Mesenchymal stem cell (in vitro differentiated cells and primary cell): ENCODE measurements around the gene USP4.

Experiments
- DNase-seq: peaks from one replicate; pipeline ENCODE4 v3.0.0-alpha.2; 2013
- H2AFZ ChIP-seq: one replicate; pipeline ENCODE4 v1.6.1; 2013; ENCODE audit warnings: low read depth, mild to moderate bottlenecking, control low read depth, inconsistent platforms, low read length, moderate library complexity
- H2AK5ac ChIP-seq: 2 replicates; pipeline ENCODE4 v1.6.1; 2013; ENCODE audit warnings: low read length, moderate library complexity, mild to moderate bottlenecking, inconsistent platforms; ENCODE audit not compliant: severe bottlenecking
- H2BK120ac ChIP-seq: one replicate; pipeline ENCODE4 v1.6.1; 2013; ENCODE audit warnings: low read depth, mild to moderate bottlenecking, inconsistent platforms, low read length, moderate library complexity
- H2BK12ac ChIP-seq, 2 experiments: one replicate each; pipeline ENCODE4 v1.6.1; 2013; ENCODE audit warnings: inconsistent platforms in 2 of 2, low read length in 2 of 2, mild to moderate bottlenecking in 2 of 2, moderate library complexity in 2 of 2, control low read depth in 1 of 2
- H2BK15ac ChIP-seq: one replicate; pipeline ENCODE4 v1.6.1; 2013; ENCODE audit warnings: mild to moderate bottlenecking, low read depth, inconsistent platforms; ENCODE audit not compliant: poor library complexity, severe bottlenecking
- H2BK5ac ChIP-seq: 2 replicates; pipeline ENCODE4 v1.6.1; 2013; ENCODE audit warnings: low read depth, mild to moderate bottlenecking, low read length, control low read depth, inconsistent platforms; ENCODE audit not compliant: poor library complexity, severe bottlenecking
- H3K14ac ChIP-seq, 2 experiments: one replicate each; pipeline ENCODE4 v1.6.1; 2013; ENCODE audit warnings: inconsistent platforms in 2 of 2, low read length in 2 of 2, control low read depth in 1 of 2, mild to moderate bottlenecking in 1 of 2, moderate library complexity in 1 of 2
- H3K18ac ChIP-seq, 2 experiments: one replicate each; pipeline ENCODE4 v1.6.1; 2013; ENCODE audit warnings: inconsistent platforms in 2 of 2, low read length in 2 of 2, control low read depth in 1 of 2, low read depth in 1 of 2, mild to moderate bottlenecking in 1 of 2
- H3K23ac ChIP-seq, 2 experiments: one replicate each; pipeline ENCODE4 v1.6.1; 2013; ENCODE audit warnings: inconsistent platforms in 2 of 2, low read length in 2 of 2, mild to moderate bottlenecking in 2 of 2, moderate library complexity in 2 of 2, control low read depth in 1 of 2
- H3K27ac ChIP-seq: 2 replicates; pipeline ENCODE4 v1.5.1; 2013; ENCODE audit warnings: mild to moderate bottlenecking, moderate library complexity, low read length, control low read depth, inconsistent platforms; ENCODE audit not compliant: poor library complexity, severe bottlenecking
- H3K27me3 ChIP-seq, 2 experiments: 2 replicates each; pipeline versions ENCODE4 v1.6.1 to v1.7.0; 2013; ENCODE audit warnings: low read length in 2 of 2, mild to moderate bottlenecking in 2 of 2, moderate library complexity in 2 of 2, control low read depth in 1 of 2, inconsistent platforms in 1 of 2; ENCODE audit not compliant: control insufficient read depth in 1 of 2, insufficient read depth in 1 of 2
- H3K36me3 ChIP-seq, 2 experiments: 2 replicates each; pipeline versions ENCODE4 v1.6.1 to v1.7.0; 2013; ENCODE audit warnings: low read length in 2 of 2, control low read depth in 1 of 2, inconsistent platforms in 1 of 2, low read depth in 1 of 2, mild to moderate bottlenecking in 1 of 2; ENCODE audit not compliant: insufficient read depth in 2 of 2, control insufficient read depth in 1 of 2
- H3K4ac ChIP-seq, 2 experiments: one replicate each; pipeline ENCODE4 v1.6.1; 2013; ENCODE audit warnings: inconsistent platforms in 2 of 2, low read length in 2 of 2, mild to moderate bottlenecking in 2 of 2, moderate library complexity in 2 of 2, control low read depth in 1 of 2, low read depth in 1 of 2
- H3K4me1 ChIP-seq: 2 replicates; pipeline ENCODE4 v1.6.1; 2013; ENCODE audit warnings: low read depth, low read length, control low read depth; ENCODE audit not compliant: control insufficient read depth, insufficient read depth
- H3K4me2 ChIP-seq: 2 replicates; pipeline ENCODE4 v1.6.1; 2013; ENCODE audit warnings: low read length, mild to moderate bottlenecking, inconsistent platforms; ENCODE audit not compliant: poor library complexity, severe bottlenecking
- H3K4me3 ChIP-seq, 2 experiments: 2 replicates each; pipeline versions ENCODE4 v1.5.1 to v1.7.0; 2013; ENCODE audit warnings: low read length in 2 of 2, mild to moderate bottlenecking in 2 of 2, control low read depth in 1 of 2, low read depth in 1 of 2; ENCODE audit not compliant: insufficient read depth in 1 of 2
- H3K79me1 ChIP-seq: replicated peaks from 2 replicates; pipeline ENCODE4 v1.6.1; 2013; ENCODE audit warnings: mild to moderate bottlenecking, control low read depth, low read length, inconsistent platforms; ENCODE audit not compliant: poor library complexity, severe bottlenecking
- H3K9ac ChIP-seq: 2 replicates; pipeline ENCODE4 v1.7.0; 2013; ENCODE audit warnings: mild to moderate bottlenecking, low read length, moderate library complexity
- H3K9me3 ChIP-seq: 2 replicates; pipeline ENCODE4 v1.7.0; 2013; ENCODE audit warnings: mild to moderate bottlenecking, low read length; ENCODE audit not compliant: control insufficient read depth
- H4K8ac ChIP-seq: one replicate; pipeline ENCODE4 v1.6.1; 2013; ENCODE audit warnings: inconsistent platforms, mild to moderate bottlenecking, low read length, moderate library complexity
- H4K91ac ChIP-seq: one replicate; pipeline ENCODE4 v1.6.1; 2013; ENCODE audit warnings: mild to moderate bottlenecking, low read length, inconsistent platforms
- WGBS: methylation state at CpG from one replicate; pipeline ENCODE4 v1.1.7; 2013; ENCODE audit warnings: mixed read lengths; 5-methylcytosine and 5-hydroxymethylcytosine counted together

Gene USP4

DNA sequence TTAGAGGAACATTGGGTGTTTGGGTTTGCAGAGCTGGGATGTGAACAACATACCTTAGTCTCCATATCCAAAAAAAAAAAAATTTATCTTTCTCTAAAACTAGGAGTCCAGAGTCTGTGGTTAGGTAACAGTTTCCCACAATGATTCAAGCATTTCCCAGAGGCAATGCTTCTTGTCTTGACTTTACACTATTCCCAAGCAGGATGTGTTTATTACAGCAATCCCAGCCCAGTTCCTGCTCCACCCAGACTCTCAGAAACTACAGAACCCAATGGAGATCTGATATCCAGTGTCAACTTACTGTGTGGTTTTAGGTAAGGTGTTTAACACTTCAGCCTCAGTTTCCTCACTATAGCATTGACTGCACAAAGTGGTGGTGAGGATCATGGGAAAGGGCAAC, 60.5 kb downstream of the USP4 start:
- Histone ChIP-seq H4K8ac (no peak overlapping the region), H2BK120ac (no peak overlapping the region), H3K23ac (no peak overlapping the region), H3K4ac (no peak overlapping the region), H3K79me1 (peaks cover 3% of the 10 kb centered on the region), H2BK5ac (no peak overlapping the region), H4K91ac (no peak overlapping the region), H3K9me3 (no peaks in the 10 kb centered on the region), H3K27me3 (no peaks in the 10 kb centered on the region), H2BK12ac (no peak overlapping the region), H2BK15ac (no peak overlapping the region), H3K14ac (no peak overlapping the region), H3K4me3 (no peak overlapping the region), H3K4me2 (no peak overlapping the region), H3K18ac (no peak overlapping the region), H3K36me3 (peaks cover 44 to 48% of the 10 kb centered on the region in 2 experiments), H2AK5ac (no peak overlapping the region), H3K27ac (no peak overlapping the region), H2AFZ (no peak overlapping the region), H3K4me1 (peaks cover 4% of the 10 kb centered on the region), H3K9ac (peak overlapping the region; percentile 35)
- DNase-seq = peak; percentile 23

DNA sequence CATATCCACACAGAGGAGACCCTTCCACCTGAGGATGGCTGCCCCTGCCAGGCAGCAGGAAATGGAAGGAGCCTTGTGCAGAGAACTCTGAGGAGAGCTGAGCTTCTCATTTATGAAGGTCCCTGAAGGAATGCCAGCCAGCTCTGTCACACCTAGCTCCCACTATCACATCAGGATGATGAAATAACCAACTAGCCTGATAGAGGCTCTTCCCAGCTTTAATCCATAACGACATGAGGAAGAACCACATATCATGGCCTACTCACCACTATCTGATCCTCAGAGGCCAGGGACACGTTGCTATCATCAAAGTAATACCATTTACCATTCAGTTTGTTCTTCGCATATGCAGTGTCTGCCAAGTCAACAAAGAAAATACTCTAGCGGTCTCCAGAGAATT, 61.3 kb downstream of the USP4 start:
- H3K23ac ChIP-seq = no peak overlapping the region
- no peak overlapping the region for H4K91ac ChIP-seq
- no peak overlapping the region for H2BK15ac ChIP-seq
- no peak overlapping the region for H3K4me2 ChIP-seq
- no peaks in the 10 kb centered on the region for H3K27me3 ChIP-seq
- no peak overlapping the region for H3K18ac ChIP-seq
- peak overlapping the region; percentile 35 for H3K9ac ChIP-seq
- H3K4ac ChIP-seq = no peak overlapping the region
- no peak for DNase-seq
- no peaks in the 10 kb centered on the region for H3K79me1 ChIP-seq
- H3K4me3 ChIP-seq = no peak overlapping the region
- WGBS = 94% methylated on average over 4 of the region's 4 CpGs
- no peak overlapping the region for H3K14ac ChIP-seq
- H2BK5ac ChIP-seq = no peak overlapping the region
- H2AK5ac ChIP-seq = no peak overlapping the region
- peaks cover 4% of the 10 kb centered on the region for H3K4me1 ChIP-seq
- no peak overlapping the region for H2BK12ac ChIP-seq
- H4K8ac ChIP-seq = no peak overlapping the region
- H2BK120ac ChIP-seq = no peak overlapping the region
- no peak overlapping the region for H3K27ac ChIP-seq
- no peak overlapping the region for H2AFZ ChIP-seq
- H3K9me3 ChIP-seq = no peaks in the 10 kb centered on the region
- H3K36me3 ChIP-seq = peaks cover 36 to 40% of the 10 kb centered on the region in 2 experiments

DNA sequence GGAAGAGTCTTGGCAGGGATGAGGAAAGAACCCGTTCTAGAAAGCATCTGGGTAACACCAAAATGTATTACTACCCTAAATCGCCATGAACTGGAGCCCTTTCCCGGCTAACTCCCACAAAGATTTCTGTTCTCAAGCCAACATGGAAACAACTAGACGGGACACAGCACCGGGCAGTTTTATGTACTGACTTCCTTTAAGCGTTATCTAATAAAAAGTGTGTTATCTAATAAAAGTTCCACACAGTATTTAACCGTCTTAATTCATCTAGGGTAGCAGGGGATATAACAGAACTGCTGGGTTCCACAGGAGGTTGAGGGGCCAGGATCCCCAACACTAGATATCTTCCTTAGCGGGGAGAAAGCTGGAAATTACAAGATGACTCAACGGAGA, 62.5 kb downstream of the USP4 start:
- H3K79me1 ChIP-seq = no peaks in the 10 kb centered on the region
- peaks cover 4% of the 10 kb centered on the region for H3K4me1 ChIP-seq
- peak overlapping the region; percentile 60 for H3K27ac ChIP-seq

DNA sequence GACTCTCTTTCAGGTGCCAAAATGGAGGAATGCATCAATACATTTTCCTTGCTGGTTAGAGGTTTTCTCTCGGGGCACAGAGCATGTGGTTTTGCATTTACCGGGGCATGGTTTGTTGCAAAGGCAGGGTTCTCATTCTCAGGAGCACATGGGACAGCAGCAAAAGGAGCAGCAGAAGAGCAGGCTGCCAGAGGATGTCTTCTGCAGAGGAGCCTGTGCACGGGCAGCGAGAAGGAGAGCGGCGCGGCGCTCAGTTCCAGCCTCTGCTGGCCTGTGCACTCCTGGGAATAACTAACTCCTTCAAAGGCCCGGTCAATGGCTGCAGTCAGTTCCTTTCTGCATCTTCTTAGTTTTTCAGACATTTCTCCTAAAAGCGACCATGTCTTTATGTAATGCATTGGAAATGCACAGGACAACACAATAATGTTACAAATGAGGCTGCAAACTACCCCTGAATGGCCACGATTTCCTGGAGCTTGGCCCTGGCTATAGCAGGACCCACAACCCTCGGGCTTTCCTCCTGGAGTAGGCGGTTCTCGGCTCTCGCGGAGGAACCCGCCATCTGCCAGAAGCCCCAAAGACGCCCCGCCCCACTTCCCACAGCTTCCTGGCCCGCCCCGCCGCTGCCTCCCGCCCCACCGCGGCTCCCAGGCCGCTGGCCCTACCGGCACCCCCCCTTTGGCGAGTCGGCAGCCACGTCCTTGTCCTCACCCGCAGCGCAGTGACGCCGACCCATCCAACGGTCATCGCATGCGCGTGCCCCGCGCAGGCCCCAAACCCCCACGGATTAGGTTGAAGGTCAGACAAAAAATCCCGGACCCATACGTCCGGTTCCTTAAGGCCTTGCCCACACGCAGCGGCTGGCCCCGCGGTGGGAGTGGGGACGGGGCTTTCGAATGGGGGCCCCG, 63.1 kb downstream of the USP4 start, which contains the start of gene C3orf62:
Gene C3orf62, minus strand, starts transcription at position 758 of the 908 bp plus-strand sequence. Its CDS starts 360 bp downstream, at position 398.
- Histone ChIP-seq H2AK5ac (no peak within 1 kb of the TSS), H3K18ac (peak within 1 kb of the TSS in 1 of 2 experiments; percentile 71), H2BK12ac (no peak within 1 kb of the TSS), H3K9me3 (no peaks in the 10 kb centered on the region), H3K4ac (peak within 1 kb of the TSS; percentile 29 to 65), H3K4me2 (peak within 1 kb of the TSS; percentile 44), H3K4me1 (peaks cover 6% of the 10 kb centered on the region), H3K9ac (peak within 1 kb of the TSS; percentile 93), H3K23ac (no peak within 1 kb of the TSS), H3K79me1 (peaks cover 1% of the 10 kb centered on the region), H3K14ac (no peak within 1 kb of the TSS), H3K27me3 (no peaks in the 10 kb centered on the region), H2AFZ (no peak within 1 kb of the TSS), H4K91ac (no peak within 1 kb of the TSS), H3K36me3 (peaks cover 29 to 36% of the 10 kb centered on the region in 2 experiments), H3K4me3 (peak within 1 kb of the TSS; percentile 42 to 77), H4K8ac (peak within 1 kb of the TSS; percentile 27), H2BK5ac (no peak within 1 kb of the TSS), H2BK120ac (no peak within 1 kb of the TSS), H3K27ac (peak within 1 kb of the TSS; percentile 60), H2BK15ac (no peak within 1 kb of the TSS)
- 65% methylated on average over 51 of the region's 51 CpGs for WGBS
- DNase-seq = peak; percentile 66

More for the DNA sequence above, 62.5 kb downstream of the USP4 start:
- Histone ChIP-seq H3K18ac (no peak overlapping the region), H3K36me3 (peaks cover 30 to 36% of the 10 kb centered on the region in 2 experiments), H2AK5ac (no peak overlapping the region), H2BK120ac (no peak overlapping the region), H4K8ac (peak overlapping the region; percentile 27), H4K91ac (no peak overlapping the region), H2BK5ac (no peak overlapping the region), H2AFZ (no peak overlapping the region), H3K9ac (peak overlapping the region; percentile 93), H3K14ac (no peak overlapping the region), H3K9me3 (no peaks in the 10 kb centered on the region), H2BK15ac (no peak overlapping the region), H2BK12ac (no peak overlapping the region), H3K4ac (no peak overlapping the region), H3K23ac (no peak overlapping the region), H3K4me3 (peak overlapping the region; percentile 42 to 77), H3K27me3 (no peaks in the 10 kb centered on the region), H3K4me2 (peak overlapping the region; percentile 44)
- no peak for DNase-seq
- 76% methylated on average over 7 of the region's 9 CpGs for WGBS
